ENCODE results near the gene PKIB.

The PKIB gene

DNA sequence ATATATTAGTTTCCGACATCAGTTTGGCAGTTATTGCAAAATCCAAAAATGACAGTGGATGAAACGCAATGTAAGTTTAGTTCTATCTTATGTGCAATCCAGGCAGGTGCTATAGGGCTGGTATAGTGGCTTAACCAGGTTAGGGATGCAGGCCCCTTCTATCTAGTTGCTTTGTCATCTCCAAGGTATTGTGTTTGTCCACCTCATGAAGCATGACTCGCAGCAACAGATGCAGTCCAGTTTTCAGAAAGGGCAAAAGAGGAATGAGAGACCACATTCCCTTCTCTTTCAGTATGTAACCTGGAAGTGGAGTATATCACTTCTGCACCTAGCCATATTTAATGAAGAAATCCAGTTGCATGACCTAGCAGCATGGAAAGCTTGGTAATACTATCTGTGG is 59.7 kb downstream of the PKIB start:
- H3K4me3 ChIP-seq (ENCODE audit: low read depth, low read length): no peak overlapping the region
- DNase-seq (ENCODE audit: low read depth): no peak
- TF ChIP-seq, protein P1, sequence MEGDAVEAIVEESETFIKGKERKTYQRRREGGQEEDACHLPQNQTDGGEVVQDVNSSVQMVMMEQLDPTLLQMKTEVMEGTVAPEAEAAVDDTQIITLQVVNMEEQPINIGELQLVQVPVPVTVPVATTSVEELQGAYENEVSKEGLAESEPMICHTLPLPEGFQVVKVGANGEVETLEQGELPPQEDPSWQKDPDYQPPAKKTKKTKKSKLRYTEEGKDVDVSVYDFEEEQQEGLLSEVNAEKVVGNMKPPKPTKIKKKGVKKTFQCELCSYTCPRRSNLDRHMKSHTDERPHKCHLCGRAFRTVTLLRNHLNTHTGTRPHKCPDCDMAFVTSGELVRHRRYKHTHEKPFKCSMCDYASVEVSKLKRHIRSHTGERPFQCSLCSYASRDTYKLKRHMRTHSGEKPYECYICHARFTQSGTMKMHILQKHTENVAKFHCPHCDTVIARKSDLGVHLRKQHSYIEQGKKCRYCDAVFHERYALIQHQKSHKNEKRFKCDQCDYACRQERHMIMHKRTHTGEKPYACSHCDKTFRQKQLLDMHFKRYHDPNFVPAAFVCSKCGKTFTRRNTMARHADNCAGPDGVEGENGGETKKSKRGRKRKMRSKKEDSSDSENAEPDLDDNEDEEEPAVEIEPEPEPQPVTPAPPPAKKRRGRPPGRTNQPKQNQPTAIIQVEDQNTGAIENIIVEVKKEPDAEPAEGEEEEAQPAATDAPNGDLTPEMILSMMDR (IDR thresholded peaks at IDR 0.05; ENCODE audit: insufficient read depth, low read depth, low read length, missing control alignments): no peak

DNA sequence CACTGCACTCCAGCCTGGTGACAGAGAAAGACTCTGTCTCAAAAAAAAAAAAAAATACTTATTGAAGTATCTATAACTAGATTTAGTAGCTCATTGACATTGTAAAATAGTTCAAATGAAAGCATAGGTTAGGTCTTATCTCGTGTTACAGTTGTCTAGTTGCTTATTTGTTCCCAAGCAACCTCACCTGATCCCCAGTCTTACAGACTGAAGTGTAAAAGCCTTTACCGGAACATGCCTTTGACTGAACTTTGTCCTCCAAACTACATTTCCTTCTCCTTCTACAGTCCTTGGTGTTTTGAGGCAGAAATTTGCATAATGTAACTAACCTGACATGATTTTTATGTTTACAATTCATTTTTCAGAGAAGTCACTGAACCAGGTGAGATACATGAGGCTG is 61.0 kb downstream of the PKIB start:
- H3K4me3 ChIP-seq (ENCODE audit: low read depth, low read length): no peak overlapping the region
- DNase-seq (ENCODE audit: low read depth): no peak
- TF ChIP-seq, protein P1 (IDR thresholded peaks at IDR 0.05; ENCODE audit: insufficient read depth, low read depth, low read length, missing control alignments): no peak

DNA sequence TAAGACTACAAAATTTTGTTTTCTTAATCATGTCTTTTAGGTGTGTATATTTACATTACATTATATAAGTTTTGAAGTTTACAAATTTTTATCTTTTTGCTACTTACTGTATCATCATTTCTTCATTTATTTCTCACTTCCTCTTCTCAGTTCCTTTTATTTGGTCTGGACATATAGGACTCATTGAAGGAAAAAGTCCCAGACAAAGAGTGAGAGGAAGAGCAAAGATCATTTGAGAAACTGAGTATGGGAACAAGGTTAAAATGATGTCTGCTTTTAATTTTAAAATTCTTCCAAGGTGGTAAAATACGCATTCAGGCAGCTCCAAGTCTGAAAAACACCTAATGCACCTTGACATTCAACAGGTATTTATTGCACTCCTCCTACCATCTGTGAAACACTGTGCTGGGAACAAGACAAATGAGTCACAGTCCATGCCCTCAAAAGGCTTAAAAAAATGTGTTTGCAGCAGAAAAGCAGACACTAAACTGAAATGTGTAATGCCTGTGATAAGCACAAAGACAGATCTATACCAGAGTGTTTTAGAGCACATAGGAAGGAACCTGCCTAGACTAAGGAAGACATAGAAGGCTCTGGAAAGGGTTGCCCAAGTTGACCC is 63.2 kb downstream of the PKIB start:
- no peak for DNase-seq (ENCODE audit: low read depth)
- TF ChIP-seq, protein P1 (IDR thresholded peaks at IDR 0.05; ENCODE audit: insufficient read depth, low read depth, low read length, missing control alignments): no peak

DNA sequence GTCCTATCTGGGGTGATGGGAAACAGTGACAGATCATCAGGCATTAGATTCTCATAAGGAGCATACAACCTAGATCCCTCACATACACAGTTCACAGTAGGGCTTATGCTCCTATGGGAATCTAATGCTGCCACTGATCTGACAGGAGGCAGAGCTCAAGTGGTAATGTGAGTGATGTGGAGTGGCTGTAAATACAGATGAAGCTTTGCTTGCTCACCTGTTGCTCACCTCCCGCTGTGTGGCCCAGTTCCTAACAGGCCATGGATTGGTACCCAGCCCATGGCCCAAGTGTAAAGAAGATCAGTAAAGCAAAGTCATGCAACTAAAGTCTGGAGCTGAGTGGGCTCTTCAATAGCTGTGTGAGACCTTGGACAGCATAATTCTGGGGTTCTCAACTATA is 65.9 kb downstream of the PKIB start:
- DNase-seq (ENCODE audit: low read depth): no peak
- TF ChIP-seq, protein P1 (IDR thresholded peaks at IDR 0.05; ENCODE audit: insufficient read depth, low read depth, low read length, missing control alignments): no peak
- no peak overlapping the region for H3K4me3 ChIP-seq (ENCODE audit: low read depth, low read length)

More for the DNA sequence above, 63.2 kb downstream of the PKIB start:
- H3K4me3 ChIP-seq (ENCODE audit: low read depth, low read length): no peak overlapping the region

DNA sequence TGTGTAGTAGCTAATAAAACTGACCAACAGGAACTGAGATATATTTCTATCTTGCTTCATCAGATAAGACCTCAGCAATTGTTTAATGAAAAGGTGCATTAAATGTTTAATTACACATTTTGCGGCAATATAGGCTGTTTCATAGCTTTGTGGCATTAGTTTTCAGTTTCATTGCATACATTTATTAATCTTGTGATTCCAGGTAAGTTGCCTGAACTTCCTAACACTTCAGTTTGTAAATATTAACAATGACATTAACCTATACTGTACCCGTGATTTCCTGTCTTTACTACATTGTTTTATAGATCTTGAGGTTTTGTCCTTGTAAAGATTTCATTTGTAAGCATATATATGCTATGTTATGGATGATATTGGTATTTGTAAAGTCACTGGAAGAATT is 66.5 kb downstream of the PKIB start:
- no peak for DNase-seq (ENCODE audit: low read depth)
- H3K4me3 ChIP-seq (ENCODE audit: low read depth, low read length): no peak overlapping the region
- TF ChIP-seq, protein P1 (IDR thresholded peaks at IDR 0.05; ENCODE audit: insufficient read depth, low read depth, low read length, missing control alignments): no peak

DNA sequence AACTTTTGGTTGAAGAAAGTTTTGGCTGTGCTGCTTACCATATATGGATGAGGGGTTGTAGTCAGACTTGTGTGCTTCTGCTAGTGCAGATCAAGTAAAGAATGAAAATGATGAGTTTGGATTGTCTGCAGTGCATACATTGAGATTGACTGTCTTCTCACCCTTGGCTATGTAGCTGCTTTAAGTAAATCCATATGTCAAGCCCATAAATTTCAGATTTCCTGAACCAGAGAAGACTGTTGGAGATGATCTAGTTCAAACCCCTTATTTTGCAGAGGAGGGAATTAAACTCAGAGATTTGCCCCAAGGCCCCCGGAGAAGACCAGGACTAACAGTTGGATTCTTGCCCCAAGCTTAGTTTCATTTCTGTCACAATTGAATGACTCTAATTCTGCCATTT is 67.2 kb downstream of the PKIB start:
- DNase-seq (ENCODE audit: low read depth): no peak
- TF ChIP-seq, protein P1 (IDR thresholded peaks at IDR 0.05; ENCODE audit: insufficient read depth, low read depth, low read length, missing control alignments): no peak

DNA sequence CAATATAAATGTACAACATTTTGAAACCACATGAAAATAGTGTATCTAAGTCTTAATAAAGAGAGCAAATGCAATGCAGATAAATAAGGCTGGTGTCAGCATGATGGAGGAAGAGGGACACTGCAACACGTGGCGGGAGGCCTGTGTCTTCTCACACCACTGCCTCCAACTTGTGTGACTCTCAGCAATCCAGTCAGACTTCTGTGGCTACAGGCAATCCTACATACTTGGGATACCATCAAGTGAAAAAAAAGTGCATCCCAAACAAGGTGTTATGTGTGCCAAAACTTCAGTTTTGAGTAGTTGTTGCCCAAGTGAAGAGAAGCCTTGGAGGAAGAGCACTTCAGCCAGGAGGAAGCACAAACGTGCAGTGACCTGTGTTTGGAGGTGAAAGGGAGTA is 68.6 kb downstream of the PKIB start:
- H3K4me3 ChIP-seq (ENCODE audit: low read depth, low read length): no peak overlapping the region
- no peak for DNase-seq (ENCODE audit: low read depth)
- TF ChIP-seq, protein P1 (IDR thresholded peaks at IDR 0.05; ENCODE audit: insufficient read depth, low read depth, low read length, missing control alignments): no peak

More for the DNA sequence above, 67.2 kb downstream of the PKIB start:
- H3K4me3 ChIP-seq (ENCODE audit: low read depth, low read length): no peak overlapping the region
